Measurements from ENCODE around the gene DTNB. TPM values are rescaled to one million over a fixed set of nuclear protein-coding genes. Genes with fewer than 3 reads are reported as not detected.

Gene DTNB
- total and polyA plus RNA-seq, 2 donors (not counting 3 experiments of a cell fraction or from before 2014, with no cell fraction given) = 11.5 to 17.0 TPM

- BruUV-seq (replicated peaks) = no TSS peak
- Histone ChIP-seq H3K27me3 (ENCODE audit: control insufficient read depth in 2 of 2, insufficient read depth in 2 of 2, low read length in 2 of 2) (no peaks in the 10 kb centered on the region), H3K79me2 (ENCODE audit: control insufficient read depth, insufficient read depth, low read length) (no peaks in the 10 kb centered on the region), H4K20me1 (replicated peaks; ENCODE audit: control insufficient read depth, extremely low read depth, insufficient read depth, low read length) (no peaks in the 10 kb centered on the region), H3K9me1 (replicated peaks; ENCODE audit: control insufficient read depth, extremely low read depth, insufficient read depth, low read length) (no peaks in the 10 kb centered on the region), H3K4me1 (ENCODE audit: control insufficient read depth, extremely low read depth, insufficient read depth, low read length) (no peaks in the 10 kb centered on the region), H2AFZ (ENCODE audit: low read depth, low read length) (no peak overlapping the region), H3K4me3 (replicated peaks in 1 of 3; ENCODE audit: insufficient read depth in 1 of 3, low read depth in 1 of 3, low read length in 3 of 3) (no peak overlapping the region), H3K9me3 (replicated peaks; ENCODE audit: control insufficient read depth, insufficient read depth, low read length) (no peaks in the 10 kb centered on the region), H3K9ac (replicated peaks; ENCODE audit: extremely low read depth, insufficient read depth, low read length) (no peak overlapping the region), H3K36me3 (ENCODE audit: control insufficient read depth in 2 of 2, extremely low read depth in 1 of 2, insufficient read depth in 2 of 2, low read length in 2 of 2) (no peaks in the 10 kb centered on the region), H3K27ac (ENCODE audit: insufficient read depth, low read depth, low read length) (no peak overlapping the region), H3K4me2 (ENCODE audit: insufficient read depth, low read length) (no peak overlapping the region)
- CTCF ChIA-PET = no interaction called here
- dilution Hi-C loops (cut with MboI; ENCODE audit: extremely low pct_ligation_motif_present, low sequenced_read_pairs) = no loop called here
- intact Hi-C loops (cut with micrococcal nuclease) = no loop called here
- TF ChIP-seq EZH2 (IDR thresholded peaks at IDR 0.05; ENCODE audit: borderline replicate concordance, low read depth, low read length, severe bottlenecking) (no peak), POLR2A (IDR thresholded peaks at IDR 0.05; ENCODE audit: low read depth, low read length) (no peak)
- POLR2A ChIA-PET = no interaction called here
- DNase-seq (ENCODE audit: low read depth, low spot score) (no peak), FAIRE-seq (no peak)
Measured at GRCh38 chr2:25479761-25480160, 193.6 kb downstream of the DTNB start.

DNA sequence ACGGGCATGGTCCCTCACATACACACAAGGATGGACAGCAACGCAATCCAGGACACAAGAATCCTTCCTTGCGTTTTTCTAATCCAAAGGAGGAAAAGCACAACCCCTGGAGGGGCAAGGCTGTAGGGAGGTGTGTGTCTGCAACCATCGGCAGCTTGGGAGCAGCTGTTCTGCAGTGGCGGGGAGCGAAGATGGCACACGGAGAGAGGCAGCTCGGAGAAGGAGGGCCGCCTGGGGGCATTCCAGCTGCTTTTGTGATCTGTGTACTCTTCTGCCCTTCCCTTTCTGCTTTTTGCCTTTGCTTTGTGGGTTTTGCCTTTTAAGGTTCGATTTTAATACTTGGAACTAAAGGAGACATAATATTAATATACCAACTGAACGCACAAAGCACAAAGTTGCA, 194.6 kb downstream of the DTNB start:
- Histone ChIP-seq H3K9ac (replicated peaks; ENCODE audit: extremely low read depth, insufficient read depth, low read length) (no peak overlapping the region), H3K9me1 (replicated peaks; ENCODE audit: control insufficient read depth, extremely low read depth, insufficient read depth, low read length) (no peaks in the 10 kb centered on the region), H3K36me3 (ENCODE audit: control insufficient read depth in 2 of 2, extremely low read depth in 1 of 2, insufficient read depth in 2 of 2, low read length in 2 of 2) (no peaks in the 10 kb centered on the region), H3K4me2 (ENCODE audit: insufficient read depth, low read length) (no peak overlapping the region), H3K9me3 (replicated peaks; ENCODE audit: control insufficient read depth, insufficient read depth, low read length) (no peaks in the 10 kb centered on the region), H3K27me3 (ENCODE audit: control insufficient read depth in 2 of 2, insufficient read depth in 2 of 2, low read length in 2 of 2) (no peaks in the 10 kb centered on the region), H4K20me1 (replicated peaks; ENCODE audit: control insufficient read depth, extremely low read depth, insufficient read depth, low read length) (no peaks in the 10 kb centered on the region), H3K4me3 (replicated peaks in 1 of 3; ENCODE audit: insufficient read depth in 1 of 3, low read depth in 1 of 3, low read length in 3 of 3) (no peak overlapping the region), H3K79me2 (ENCODE audit: control insufficient read depth, insufficient read depth, low read length) (no peaks in the 10 kb centered on the region), H2AFZ (ENCODE audit: low read depth, low read length) (no peak overlapping the region), H3K27ac (ENCODE audit: insufficient read depth, low read depth, low read length) (no peak overlapping the region), H3K4me1 (ENCODE audit: control insufficient read depth, extremely low read depth, insufficient read depth, low read length) (no peaks in the 10 kb centered on the region)
- DNase-seq (ENCODE audit: low read depth, low spot score) (no peak), FAIRE-seq (no peak)
- TF ChIP-seq JUN (IDR thresholded peaks at IDR 0.05; ENCODE audit: borderline replicate concordance, insufficient read depth, insufficient read length, low read depth) (no peak), MAX (IDR thresholded peaks at IDR 0.05; ENCODE audit: insufficient read depth, insufficient read length) (no peak)
- POLR2A ChIA-PET = no interaction called here
- CTCF ChIA-PET = no interaction called here
- dilution Hi-C loops (cut with MboI; ENCODE audit: extremely low pct_ligation_motif_present, low sequenced_read_pairs) = no loop called here
- no TSS peak for BruUV-seq (replicated peaks)
- intact Hi-C loops (cut with micrococcal nuclease) = no loop called here
